Brain microvascular endothelial cell (primary cell): ENCODE results near the gene RPS21.

Experiments used
- DNase-seq: peaks from one replicate; pipeline ENCODE4 v3.0.0-alpha.2; 2020
- H3K27ac ChIP-seq: fragments of 250-450 bp; sonication (Bioruptor Pico); 2 replicates; pipeline ENCODE4 v1.5.1; 2020; ENCODE audit warnings: mild to moderate bottlenecking, moderate library complexity
- H3K27me3 ChIP-seq: fragments of 250-450 bp; sonication (Bioruptor Pico); replicated peaks from 2 replicates; pipeline ENCODE4 v1.5.1; 2020; ENCODE audit warnings: mild to moderate bottlenecking
- H3K36me3 ChIP-seq: fragments of 250-450 bp; sonication (Bioruptor Pico); replicated peaks from 2 replicates; pipeline ENCODE4 v1.5.1; 2020; ENCODE audit warnings: mild to moderate bottlenecking
- H3K4me3 ChIP-seq: 2 replicates; pipeline ENCODE4 v1.5.1; 2011; ENCODE audit warnings: low read depth, mild to moderate bottlenecking, control low read depth, low read length, moderate library complexity
- in situ Hi-C: cut with HindIII; loops from 2 replicates; pipeline ENCODE4 v1.10.0; 2017; ENCODE audit warnings: low sequenced_read_pairs, low pct_ligation_motif_present
- TF ChIP-seq, protein P1 (sequence below): IDR thresholded peaks from 2 replicates; pipeline ENCODE4 v1.5.1; 2011; ENCODE audit warnings: low read depth, mild to moderate bottlenecking, moderate library complexity, low read length, control low read depth, inconsistent platforms; ENCODE audit errors: missing control alignments

The RPS21 gene

GRCh38 chr20:62427172-62428001 lies 40.5 kb downstream of the RPS21 start, which contains the start of gene RBBP8NL:
Gene RBBP8NL, minus strand, starts transcription at chr20:62427539. Its CDS starts 7,892 bp downstream, at chr20:62419647.
- DNase-seq: no peak
- no peaks in the 10 kb centered on the region for H3K36me3 ChIP-seq
- H3K27ac ChIP-seq: no peak within 1 kb of the TSS
- TF ChIP-seq, protein P1, sequence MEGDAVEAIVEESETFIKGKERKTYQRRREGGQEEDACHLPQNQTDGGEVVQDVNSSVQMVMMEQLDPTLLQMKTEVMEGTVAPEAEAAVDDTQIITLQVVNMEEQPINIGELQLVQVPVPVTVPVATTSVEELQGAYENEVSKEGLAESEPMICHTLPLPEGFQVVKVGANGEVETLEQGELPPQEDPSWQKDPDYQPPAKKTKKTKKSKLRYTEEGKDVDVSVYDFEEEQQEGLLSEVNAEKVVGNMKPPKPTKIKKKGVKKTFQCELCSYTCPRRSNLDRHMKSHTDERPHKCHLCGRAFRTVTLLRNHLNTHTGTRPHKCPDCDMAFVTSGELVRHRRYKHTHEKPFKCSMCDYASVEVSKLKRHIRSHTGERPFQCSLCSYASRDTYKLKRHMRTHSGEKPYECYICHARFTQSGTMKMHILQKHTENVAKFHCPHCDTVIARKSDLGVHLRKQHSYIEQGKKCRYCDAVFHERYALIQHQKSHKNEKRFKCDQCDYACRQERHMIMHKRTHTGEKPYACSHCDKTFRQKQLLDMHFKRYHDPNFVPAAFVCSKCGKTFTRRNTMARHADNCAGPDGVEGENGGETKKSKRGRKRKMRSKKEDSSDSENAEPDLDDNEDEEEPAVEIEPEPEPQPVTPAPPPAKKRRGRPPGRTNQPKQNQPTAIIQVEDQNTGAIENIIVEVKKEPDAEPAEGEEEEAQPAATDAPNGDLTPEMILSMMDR: no peak
- H3K4me3 ChIP-seq: no peak within 1 kb of the TSS
- in situ Hi-C loops: loop anchor here (25.0 kb wide), 1 partner anchor 110 kb away; no protein-coding TSS in a partner anchor
- peaks cover 2% of the 10 kb centered on the region for H3K27me3 ChIP-seq

GRCh38 chr20:62428002-62428372 lies 41.1 kb downstream of the RPS21 start:
- TF ChIP-seq, protein P1: no peak
- Histone ChIP-seq H3K4me3 (no peak overlapping the region), H3K36me3 (no peaks in the 10 kb centered on the region), H3K27me3 (peaks cover 2% of the 10 kb centered on the region), H3K27ac (no peak overlapping the region)
- no peak for DNase-seq
- in situ Hi-C loops: loop anchor here (25.0 kb wide), 1 partner anchor 109 kb away; no protein-coding TSS in a partner anchor

GRCh38 chr20:62428396-62429295 lies 41.7 kb downstream of the RPS21 start:
- no peak for DNase-seq
- Histone ChIP-seq H3K27ac (no peak overlapping the region), H3K27me3 (no peaks in the 10 kb centered on the region), H3K36me3 (no peaks in the 10 kb centered on the region), H3K4me3 (no peak overlapping the region)
- in situ Hi-C loops: loop anchor here (25.0 kb wide), 1 partner anchor 109 kb away; no protein-coding TSS in a partner anchor
- TF ChIP-seq, protein P1: no peak

- TF ChIP-seq, protein P1: no peak
- no peak for DNase-seq
- H3K27ac ChIP-seq: no peak overlapping the region
- no peaks in the 10 kb centered on the region for H3K27me3 ChIP-seq
- in situ Hi-C loops: loop anchor here (25.0 kb wide), 1 partner anchor 108 kb away; no protein-coding TSS in a partner anchor
- no peak overlapping the region for H3K4me3 ChIP-seq
- no peaks in the 10 kb centered on the region for H3K36me3 ChIP-seq
These were observed 42.8 kb downstream of the RPS21 start for GRCh38 chr20:62429455-62430310.

DNA sequence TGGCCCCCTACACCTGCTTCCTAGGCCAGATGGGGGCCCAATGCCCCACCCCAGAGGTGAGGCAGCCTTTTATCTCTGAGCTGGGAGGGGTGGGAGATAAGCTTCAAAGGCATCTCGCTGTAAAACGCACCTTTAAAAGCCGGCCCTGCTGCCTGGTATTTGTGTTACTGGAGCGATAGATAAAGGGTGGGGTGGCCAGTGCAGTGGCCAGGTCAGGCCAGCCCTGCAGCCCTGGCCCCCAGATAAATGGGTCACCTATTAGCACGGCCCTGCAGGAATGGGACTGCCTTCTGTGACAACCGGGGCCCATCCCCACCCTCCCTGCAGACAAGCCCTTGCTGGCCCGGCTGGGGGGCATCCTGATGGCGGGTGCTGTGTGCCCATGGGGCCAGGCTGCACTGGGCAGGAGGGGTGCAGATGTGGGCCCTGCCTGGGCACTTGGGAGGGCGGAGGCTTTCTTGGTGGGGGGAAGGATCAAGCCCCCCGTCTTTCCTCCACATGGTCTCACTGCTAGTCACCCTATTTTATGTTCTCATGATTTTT lies 43.5 kb downstream of the RPS21 start:
- in situ Hi-C loops: loop anchor here (25.0 kb wide), 1 partner anchor 107 kb away; no protein-coding TSS in a partner anchor
- H3K4me3 ChIP-seq: no peak overlapping the region
- DNase-seq: no peak
- no peaks in the 10 kb centered on the region for H3K36me3 ChIP-seq
- TF ChIP-seq, protein P1: no peak
- H3K27ac ChIP-seq: no peak overlapping the region
- peaks cover 1% of the 10 kb centered on the region for H3K27me3 ChIP-seq
